Fibroblast of the aortic adventitia (primary cell): ENCODE results near the gene TUBB4B. TPM values are rescaled to one million over a fixed set of nuclear protein-coding genes. Genes with fewer than 3 reads are reported as not detected.

Experiments
- DNase-seq: peaks from one replicate; pipeline ENCODE4 v3.0.0-alpha.2; 2010; ENCODE audit warnings: low read depth
- H3K4me3 ChIP-seq: 2 replicates; pipeline ENCODE4 v1.5.1; 2011; ENCODE audit warnings: low read depth, mild to moderate bottlenecking, control low read depth, low read length, moderate library complexity
- CTCF ChIP-seq: IDR thresholded peaks from 2 replicates; pipeline ENCODE4 v1.5.1; 2011; ENCODE audit warnings: mild to moderate bottlenecking, low read length, control low read depth, inconsistent platforms; ENCODE audit not compliant: insufficient read depth
- total RNA-seq: library from RNA; depleted of rRNA; stranded (reverse); fragments of >200 nt; gene quantifications from 2 replicates; pipeline ENCODE4 v1.2.3, GENCODE V29; 2012; ENCODE audit warnings: low replicate concordance

TUBB4B gene
- total RNA-seq, 1 donor, result 195 TPM

GRCh38 chr9:137194909-137195308 lies 46.2 kb upstream of the TUBB4B start:
- DNase-seq, result no peak
- TF ChIP-seq CTCF, result no peak
- no peak overlapping the region for H3K4me3 ChIP-seq

- no peak for TF ChIP-seq CTCF
- DNase-seq, result no peak
- H3K4me3 ChIP-seq, result no peak overlapping the region
These were observed 45.4 kb upstream of the TUBB4B start for GRCh38 chr9:137195525-137196220.

- H3K4me3 ChIP-seq, result peak overlapping the region; percentile 62
- no peak for TF ChIP-seq CTCF
- no peak for DNase-seq
These were observed 42.8 kb upstream of the TUBB4B start for GRCh38 chr9:137198051-137198901.

- no peak for DNase-seq
- peak overlapping the region; percentile 62 for H3K4me3 ChIP-seq
- no peak for TF ChIP-seq CTCF
These were observed 42.2 kb upstream of the TUBB4B start for GRCh38 chr9:137198902-137199283.

GRCh38 chr9:137199411-137200121 lies 41.5 kb upstream of the TUBB4B start:
- peak; percentile 31 for DNase-seq
- TF ChIP-seq CTCF, result no peak
- peak overlapping the region; percentile 62 for H3K4me3 ChIP-seq

- peak; percentile 99 for DNase-seq
- no peak for TF ChIP-seq CTCF
- peak within 1 kb of the TSS; percentile 78 for H3K4me3 ChIP-seq
These were observed 40.5 kb upstream of the TUBB4B start, which contains the start of gene TPRN for GRCh38 chr9:137200311-137201204. TSS of gene TPRN (minus strand) at chr9:137200741. CDS start at chr9:137200711, 30 bp downstream.
